Glutamatergic neuron (in vitro differentiated cells): ENCODE measurements around the gene CBY1. TPM values are rescaled to one million over a fixed set of nuclear protein-coding genes. Genes with fewer than 3 reads are reported as not detected.

Source experiments
- DNase-seq: peaks from one replicate; pipeline ENCODE4 v3.0.0; 2022
- H3K27ac Mint-ChIP-seq: one replicate; pipeline ENCODE4 v1.8.0; 2020; ENCODE audit warnings: mild to moderate bottlenecking, mixed read lengths, inconsistent platforms; ENCODE audit not compliant: unreplicated experiment
- H3K27me3 Mint-ChIP-seq: one replicate; pipeline ENCODE4 v1.8.0; 2020; ENCODE audit warnings: mild to moderate bottlenecking, moderate library complexity, mixed read lengths, inconsistent platforms; ENCODE audit not compliant: unreplicated experiment
- H3K36me3 Mint-ChIP-seq: one replicate; pipeline ENCODE4 v1.8.0; 2020; ENCODE audit warnings: mild to moderate bottlenecking, mixed read lengths, inconsistent platforms; ENCODE audit not compliant: unreplicated experiment
- H3K4me1 Mint-ChIP-seq: one replicate; pipeline ENCODE4 v1.8.0; 2020; ENCODE audit warnings: mild to moderate bottlenecking, low read depth, mixed read lengths, inconsistent platforms; ENCODE audit not compliant: unreplicated experiment
- H3K4me3 Mint-ChIP-seq: one replicate; pipeline ENCODE4 v1.8.0; 2020; ENCODE audit warnings: mild to moderate bottlenecking, mixed read lengths, inconsistent platforms; ENCODE audit not compliant: unreplicated experiment
- H3K9me3 Mint-ChIP-seq: one replicate; pipeline ENCODE4 v1.8.0; 2020; ENCODE audit warnings: mild to moderate bottlenecking, moderate library complexity, mixed read lengths, inconsistent platforms; ENCODE audit not compliant: unreplicated experiment
- total RNA-seq: library from RNA; stranded (reverse); fragmentation: NEBNext Ultra II Directional; extraction: Animal tissue kit (Norgen Biotek cat#: 25700); gene quantifications from one replicate; pipeline ENCODE4 v1.2.1, GENCODE V29; 2021; ENCODE audit not compliant: unreplicated experiment
- TF ChIP-seq, protein P1 (sequence below): fragments of 200-600 bp; sonication (generic); IDR thresholded peaks from one replicate; pipeline ENCODE4 v1.5.0; 2021; ENCODE audit not compliant: partially characterized antibody, unreplicated experiment

Gene CBY1
- total RNA-seq, 1 donor from 2014 or later = 34.9 TPM

GRCh38 chr22:38657045-38657909 lies 839 bp downstream of the CBY1 start:
- Mint-ChIP-seq H3K36me3 (peaks cover 4% of the 10 kb centered on the region), H3K27ac (peak overlapping the region; percentile 87), H3K9me3 (peaks cover 9% of the 10 kb centered on the region), H3K4me3 (peak overlapping the region; percentile 91), H3K27me3 (no peaks in the 10 kb centered on the region), H3K4me1 (peaks cover 4% of the 10 kb centered on the region)
- peak; percentile 42 for DNase-seq
- TF ChIP-seq, protein P1, sequence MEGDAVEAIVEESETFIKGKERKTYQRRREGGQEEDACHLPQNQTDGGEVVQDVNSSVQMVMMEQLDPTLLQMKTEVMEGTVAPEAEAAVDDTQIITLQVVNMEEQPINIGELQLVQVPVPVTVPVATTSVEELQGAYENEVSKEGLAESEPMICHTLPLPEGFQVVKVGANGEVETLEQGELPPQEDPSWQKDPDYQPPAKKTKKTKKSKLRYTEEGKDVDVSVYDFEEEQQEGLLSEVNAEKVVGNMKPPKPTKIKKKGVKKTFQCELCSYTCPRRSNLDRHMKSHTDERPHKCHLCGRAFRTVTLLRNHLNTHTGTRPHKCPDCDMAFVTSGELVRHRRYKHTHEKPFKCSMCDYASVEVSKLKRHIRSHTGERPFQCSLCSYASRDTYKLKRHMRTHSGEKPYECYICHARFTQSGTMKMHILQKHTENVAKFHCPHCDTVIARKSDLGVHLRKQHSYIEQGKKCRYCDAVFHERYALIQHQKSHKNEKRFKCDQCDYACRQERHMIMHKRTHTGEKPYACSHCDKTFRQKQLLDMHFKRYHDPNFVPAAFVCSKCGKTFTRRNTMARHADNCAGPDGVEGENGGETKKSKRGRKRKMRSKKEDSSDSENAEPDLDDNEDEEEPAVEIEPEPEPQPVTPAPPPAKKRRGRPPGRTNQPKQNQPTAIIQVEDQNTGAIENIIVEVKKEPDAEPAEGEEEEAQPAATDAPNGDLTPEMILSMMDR = no peak

DNA sequence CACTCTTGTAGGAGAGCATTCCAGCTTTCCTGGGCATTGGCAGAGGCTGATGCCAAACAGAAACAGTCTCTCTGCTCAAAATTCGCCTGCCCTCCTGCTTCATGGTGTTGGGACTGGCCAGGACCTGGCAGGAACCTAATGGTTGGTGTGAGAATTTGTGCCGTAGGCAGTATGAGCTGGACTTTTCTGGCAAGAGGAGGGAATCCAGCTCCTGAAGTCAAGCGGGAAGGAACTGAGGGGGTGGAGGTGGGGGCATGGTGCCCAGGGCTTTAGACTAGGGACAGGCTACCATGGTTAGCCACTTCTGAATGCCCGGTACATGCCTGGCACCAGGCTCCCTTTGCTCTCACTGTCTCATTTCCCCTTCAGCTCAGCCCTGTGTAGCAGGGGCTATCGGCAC lies 18.4 kb downstream of the CBY1 start:
- Mint-ChIP-seq H3K36me3 (no peaks in the 10 kb centered on the region), H3K9me3 (peaks cover 2% of the 10 kb centered on the region), H3K27ac (no peak overlapping the region), H3K27me3 (peaks cover 6% of the 10 kb centered on the region), H3K4me3 (no peak overlapping the region), H3K4me1 (peaks cover 2% of the 10 kb centered on the region)
- no peak for DNase-seq
- TF ChIP-seq, protein P1 = no peak

GRCh38 chr22:38675833-38676232 lies 19.4 kb downstream of the CBY1 start:
- Mint-ChIP-seq H3K27ac (no peak overlapping the region), H3K4me3 (no peak overlapping the region), H3K4me1 (peaks cover 2% of the 10 kb centered on the region), H3K9me3 (peaks cover 2% of the 10 kb centered on the region), H3K36me3 (no peaks in the 10 kb centered on the region), H3K27me3 (peaks cover 7% of the 10 kb centered on the region)
- DNase-seq = no peak
- TF ChIP-seq, protein P1 = no peak

DNA sequence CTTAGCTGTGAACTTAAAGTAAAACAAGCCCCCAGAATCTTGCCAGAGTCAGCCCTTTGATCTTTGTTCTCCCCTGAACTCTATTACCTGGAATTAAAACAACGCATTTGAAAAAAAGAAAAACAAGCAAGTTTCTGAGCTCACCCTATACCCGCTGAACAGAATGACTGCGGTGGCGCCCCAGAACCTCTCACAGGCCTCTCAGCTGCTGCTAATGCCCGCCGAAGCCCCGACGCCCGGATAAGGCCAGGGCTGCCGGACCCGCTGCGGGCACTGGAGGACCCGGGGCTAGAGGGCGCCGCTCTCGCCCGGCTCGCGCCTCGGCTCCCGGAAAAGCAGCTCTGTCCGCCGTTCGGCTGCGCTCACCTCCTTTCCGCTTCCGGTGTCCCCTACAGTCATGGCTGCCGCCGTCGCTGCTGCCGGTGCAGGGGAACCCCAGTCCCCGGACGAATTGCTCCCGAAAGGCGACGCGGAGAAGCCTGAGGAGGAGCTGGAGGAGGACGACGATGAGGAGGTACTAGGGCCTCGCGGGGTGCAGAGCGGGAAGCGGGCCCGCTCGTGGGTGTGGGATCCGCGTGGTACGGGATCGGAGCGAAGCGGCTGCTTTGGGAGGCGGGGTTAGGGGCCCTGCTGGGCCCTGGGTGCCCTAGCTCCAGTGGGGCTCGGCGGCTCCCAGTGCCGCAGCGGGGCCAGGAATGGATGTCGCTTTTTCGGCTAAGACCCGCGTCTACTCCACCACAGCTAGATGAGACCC lies 25.3 kb downstream of the CBY1 start, which contains the start of gene TOMM22:
Gene TOMM22 (plus strand): TSS at position 376 of the 754 bp plus-strand sequence. CDS start 22 bp downstream, at position 398.
- TF ChIP-seq, protein P1 = no peak
- Mint-ChIP-seq H3K27ac (peak within 1 kb of the TSS; percentile 94), H3K4me1 (peaks cover 8% of the 10 kb centered on the region), H3K4me3 (peak within 1 kb of the TSS; percentile 99), H3K9me3 (peaks cover 9% of the 10 kb centered on the region), H3K27me3 (peaks cover 2% of the 10 kb centered on the region), H3K36me3 (peaks cover 7% of the 10 kb centered on the region)
- peak; percentile 90 for DNase-seq

GRCh38 chr22:38684895-38685294 lies 28.5 kb downstream of the CBY1 start:
- Mint-ChIP-seq H3K4me1 (peaks cover 8% of the 10 kb centered on the region), H3K36me3 (peaks cover 7% of the 10 kb centered on the region), H3K27me3 (peaks cover 2% of the 10 kb centered on the region), H3K27ac (no peak overlapping the region), H3K4me3 (no peak overlapping the region), H3K9me3 (peaks cover 9% of the 10 kb centered on the region)
- TF ChIP-seq, protein P1 = no peak
- DNase-seq = no peak
